K562 (cell line): ENCODE measurements around the gene HOGA1. TPM values are rescaled to one million over a fixed set of nuclear protein-coding genes. Genes with fewer than 3 reads are reported as not detected.

Experiments
- DPF2 ChIP-seq: fragments of 450-650 bp; IDR thresholded peaks from 2 replicates; pipeline ENCODE4 v1.6.1; 2016
- EP300 ChIP-seq: IDR thresholded peaks from 2 replicates; pipeline ENCODE4 v1.6.1; 2012; ENCODE audit warnings: low read length, improper control_type of control experiment
- ETV6 ChIP-seq, 3 experiments: fragments of 150-350 bp in 1 of 3; sonication (generic) in 1 of 3; formaldehyde crosslinking in 1 of 3; IDR thresholded peaks; 2 replicates each; pipeline versions ENCODE4 v1.6.1 to v1.8.0; 2014 to 2022; ENCODE audit warnings: borderline replicate concordance in 2 of 3, low read depth in 2 of 3, antibody characterized with exemption in 1 of 3, low read length in 1 of 3, mild to moderate bottlenecking in 1 of 3, missing genetic modification reagents in 1 of 3
- EZH2 ChIP-seq: IDR thresholded peaks from 2 replicates; pipeline ENCODE4 v1.6.1; 2012; ENCODE audit warnings: low read depth, mild to moderate bottlenecking, inconsistent platforms, low read length, borderline replicate concordance
- FOXA1 ChIP-seq: fragments of 450-650 bp; IDR thresholded peaks from 2 replicates; pipeline ENCODE4 v1.6.1; 2016; ENCODE audit warnings: mild to moderate bottlenecking, borderline replicate concordance
- GTF2F1 ChIP-seq: IDR thresholded peaks from 2 replicates; pipeline ENCODE4 v1.6.1; 2011; ENCODE audit warnings: low read depth, low read length, improper control_type of control experiment
- KDM1A ChIP-seq, 2 experiments: fragments of 450-650 bp; IDR thresholded peaks; 2 replicates each; pipeline ENCODE4 v1.6.1; 2016; ENCODE audit warnings: mild to moderate bottlenecking in 2 of 2
- KLF16 ChIP-seq: IDR thresholded peaks from 2 replicates; pipeline ENCODE4 v1.6.1; 2016; ENCODE audit warnings: antibody characterized with exemption
- LEF1 ChIP-seq: fragments of 450-650 bp; IDR thresholded peaks from 2 replicates; pipeline ENCODE4 v1.6.1; 2016; ENCODE audit warnings: mild to moderate bottlenecking
- NFRKB ChIP-seq: fragments of 450-650 bp; IDR thresholded peaks from 2 replicates; pipeline ENCODE4 v1.6.1; 2016; ENCODE audit warnings: low read depth
- NR2C1 ChIP-seq, 2 experiments: fragments of 450-650 bp; IDR thresholded peaks; 2 replicates each; pipeline ENCODE4 v1.6.1; 2017; ENCODE audit warnings: mild to moderate bottlenecking in 2 of 2, antibody characterized with exemption in 1 of 2, inconsistent platforms in 1 of 2, missing compliant biosample characterization in 1 of 2, missing genetic modification characterization in 1 of 2
- SMARCE1 ChIP-seq: fragments of 450-650 bp; IDR thresholded peaks from 2 replicates; pipeline ENCODE4 v1.7.1; 2016; ENCODE audit warnings: mild to moderate bottlenecking
- SP2 ChIP-seq: IDR thresholded peaks from 2 replicates; pipeline ENCODE4 v1.6.1; 2011; ENCODE audit warnings: mild to moderate bottlenecking, low read depth, low read length, moderate library complexity; ENCODE audit not compliant: poor library complexity, severe bottlenecking; ENCODE audit errors: extremely low read depth
- SRF ChIP-seq, 2 experiments: fragments of 250-450, 450-650 bp in 1 of 2; sonication (Bioruptor Pico) in 1 of 2; sonication (generic) in 1 of 2; formaldehyde crosslinking; IDR thresholded peaks; 2 replicates each; pipeline versions ENCODE4 v1.5.0 to v1.5.1; 2020 to 2022; ENCODE audit warnings: mild to moderate bottlenecking in 1 of 2, missing genetic modification reagents in 1 of 2
- ZBED1 ChIP-seq: IDR thresholded peaks from 2 replicates; pipeline ENCODE4 v1.6.1; 2014
- ZNF146 ChIP-seq: IDR thresholded peaks from one replicate; pipeline ENCODE4 v1.6.1; 2018; ENCODE audit warnings: missing compliant biosample characterization; ENCODE audit not compliant: unreplicated experiment
- ZZZ3 ChIP-seq: fragments of 450-650 bp; IDR thresholded peaks from 2 replicates; pipeline ENCODE4 v1.6.1; 2016; ENCODE audit warnings: antibody characterized with exemption, mild to moderate bottlenecking, moderate library complexity
- polyA plus RNA-seq, 8 experiments: library from polyadenylated mRNA; depleted of rRNA in 4 of 8; stranded (reverse) in 5 of 8; unstranded in 3 of 8; fragments of >200 nt; fragmentation: Nextera tagmentation in 2 of 8; fragmentation: Illumina TruSeq in 1 of 8; extraction: Ambion mirVana in 2 of 8; extraction: Trizol in 1 of 8; gene quantifications; 2 replicates each; pipeline versions ENCODE4 v1.2.1 to v1.2.3, GENCODE V29; 2011 to 2014; ENCODE audit warnings: inconsistent platforms in 1 of 8, missing spikeins in 1 of 8
- total RNA-seq, 7 experiments: library from RNA; depleted of rRNA in 6 of 7; stranded (reverse); fragments of >200 nt in 6 of 7; fragmentation: Illumina TruSeq in 2 of 7; extraction: Trizol in 2 of 7; gene quantifications; 2 replicates each; pipeline versions ENCODE4 v1.2.1 to v1.2.3, GENCODE V29; 2011 to 2021; ENCODE audit warnings: low replicate concordance in 1 of 7
- TF ChIP-seq, protein P1 (sequence below): fragments of 450-650 bp; IDR thresholded peaks from 2 replicates; pipeline ENCODE4 v1.6.1; 2017; ENCODE audit warnings: antibody characterized with exemption, mild to moderate bottlenecking
- TF ChIP-seq, protein P2 (sequence below): IDR thresholded peaks from 2 replicates; pipeline ENCODE4 v1.6.1; 2014; ENCODE audit warnings: antibody characterized with exemption
- TF ChIP-seq, protein P3 (sequence below): fragments of 250-450 bp; sonication (Bioruptor Pico); IDR thresholded peaks from 2 replicates; pipeline ENCODE4 v1.9.0; 2021; ENCODE audit warnings: mild to moderate bottlenecking
- TF ChIP-seq, protein P4 (sequence below): sonication (generic); IDR thresholded peaks from 2 replicates; pipeline ENCODE4 v1.6.1; 2016

The HOGA1 gene
- total and polyA plus RNA-seq, 9 of the 15 experiments (the other 6 are each of a cell fraction or from before 2014, with no cell fraction given) = not detected

DNA sequence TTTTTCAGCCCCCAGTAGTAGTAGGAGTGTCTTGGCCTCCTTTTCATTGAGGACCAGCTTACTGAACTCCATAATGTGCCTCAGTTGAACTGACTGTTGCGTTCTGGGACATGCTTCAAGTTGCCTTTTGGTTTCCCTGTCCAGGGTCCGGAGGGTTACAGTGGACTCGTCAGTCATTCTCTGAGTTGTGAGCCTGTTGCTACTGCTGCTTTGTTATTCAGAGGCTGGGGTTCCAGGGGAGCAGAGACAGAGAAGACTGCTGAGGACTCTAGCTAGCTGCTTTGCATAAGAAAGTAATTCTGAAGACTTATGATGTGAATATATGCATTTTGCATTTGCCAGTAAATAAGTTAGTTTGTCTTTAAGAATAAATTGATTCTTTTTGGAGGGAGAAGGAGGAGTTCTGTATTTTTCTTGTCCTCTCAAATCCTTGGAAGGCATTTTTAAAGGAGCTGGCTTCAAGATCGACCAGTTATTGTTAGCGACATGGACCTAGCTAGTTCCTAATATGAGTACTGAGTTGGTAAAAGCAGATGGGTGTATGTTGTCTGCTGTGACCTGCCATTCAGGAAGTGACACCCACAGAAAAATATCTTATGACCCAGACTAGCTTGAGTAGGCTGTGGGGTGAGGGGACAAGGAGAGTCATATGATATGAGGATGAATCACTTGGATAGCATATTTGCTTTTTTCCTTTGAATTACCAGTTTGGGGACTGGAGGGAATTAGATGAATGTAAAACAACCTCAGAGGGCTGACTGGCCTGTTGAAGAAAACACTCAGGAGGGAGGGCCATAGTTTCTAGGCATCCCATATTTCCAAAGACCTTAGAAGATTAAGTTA, 64.6 kb downstream of the HOGA1 start (continued):
- TF ChIP-seq EZH2 (no peak), EP300 (peak; percentile 78; the same call in 1 of the 2 replicates), SMARCE1 (peak; percentile 71), DPF2 (peak; percentile 68; the same call in 1 of the 2 replicates), GTF2F1 (no peak), KLF16 (peak; percentile 18; the same call in 1 of the 2 replicates), SRF (CRISPR knock-in tag; IDR thresholded peaks at IDR 0.05) (no peak), NFRKB (0 out of 2 replicates have a peak, but pooled peaks have one; percentile 12), ZBED1 (no peak), FOXA1 (no peak), ZZZ3 (no peak), NR2C1 (IDR thresholded peaks at IDR 0.05) (0 out of 2 replicates have a peak, but pooled peaks have one; percentile 20), NR2C1 (tag; IDR thresholded peaks at IDR 0.05) (peak; percentile 49; the same call in 1 of the 2 replicates), SP2 (no peak), ZNF146 (CRISPR knock-in tag) (no peak), KDM1A (IDR thresholded peaks at IDR 0.05) (peak; percentile 31 to 40; a peak in 2 of 4 replicates), LEF1 (peak; percentile 55; the same call in 1 of the 2 replicates), ETV6 (IDR thresholded peaks at IDR 0.05; ENCODE audit: borderline replicate concordance in 1 of 2, low read depth in 2 of 2, low read length in 1 of 2) (no peak), ETV6 (CRISPR knock-in tag; IDR thresholded peaks at IDR 0.05; ENCODE audit: borderline replicate concordance) (no peak)
- TF ChIP-seq, protein P1, sequence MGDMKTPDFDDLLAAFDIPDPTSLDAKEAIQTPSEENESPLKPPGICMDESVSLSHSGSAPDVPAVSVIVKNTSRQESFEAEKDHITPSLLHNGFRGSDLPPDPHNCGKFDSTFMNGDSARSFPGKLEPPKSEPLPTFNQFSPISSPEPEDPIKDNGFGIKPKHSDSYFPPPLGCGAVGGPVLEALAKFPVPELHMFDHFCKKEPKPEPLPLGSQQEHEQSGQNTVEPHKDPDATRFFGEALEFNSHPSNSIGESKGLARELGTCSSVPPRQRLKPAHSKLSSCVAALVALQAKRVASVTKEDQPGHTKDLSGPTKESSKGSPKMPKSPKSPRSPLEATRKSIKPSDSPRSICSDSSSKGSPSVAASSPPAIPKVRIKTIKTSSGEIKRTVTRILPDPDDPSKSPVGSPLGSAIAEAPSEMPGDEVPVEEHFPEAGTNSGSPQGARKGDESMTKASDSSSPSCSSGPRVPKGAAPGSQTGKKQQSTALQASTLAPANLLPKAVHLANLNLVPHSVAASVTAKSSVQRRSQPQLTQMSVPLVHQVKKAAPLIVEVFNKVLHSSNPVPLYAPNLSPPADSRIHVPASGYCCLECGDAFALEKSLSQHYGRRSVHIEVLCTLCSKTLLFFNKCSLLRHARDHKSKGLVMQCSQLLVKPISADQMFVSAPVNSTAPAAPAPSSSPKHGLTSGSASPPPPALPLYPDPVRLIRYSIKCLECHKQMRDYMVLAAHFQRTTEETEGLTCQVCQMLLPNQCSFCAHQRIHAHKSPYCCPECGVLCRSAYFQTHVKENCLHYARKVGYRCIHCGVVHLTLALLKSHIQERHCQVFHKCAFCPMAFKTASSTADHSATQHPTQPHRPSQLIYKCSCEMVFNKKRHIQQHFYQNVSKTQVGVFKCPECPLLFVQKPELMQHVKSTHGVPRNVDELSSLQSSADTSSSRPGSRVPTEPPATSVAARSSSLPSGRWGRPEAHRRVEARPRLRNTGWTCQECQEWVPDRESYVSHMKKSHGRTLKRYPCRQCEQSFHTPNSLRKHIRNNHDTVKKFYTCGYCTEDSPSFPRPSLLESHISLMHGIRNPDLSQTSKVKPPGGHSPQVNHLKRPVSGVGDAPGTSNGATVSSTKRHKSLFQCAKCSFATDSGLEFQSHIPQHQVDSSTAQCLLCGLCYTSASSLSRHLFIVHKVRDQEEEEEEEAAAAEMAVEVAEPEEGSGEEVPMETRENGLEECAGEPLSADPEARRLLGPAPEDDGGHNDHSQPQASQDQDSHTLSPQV = peak; percentile 66; the same call in 1 of the 2 replicates
- TF ChIP-seq, protein P2, sequence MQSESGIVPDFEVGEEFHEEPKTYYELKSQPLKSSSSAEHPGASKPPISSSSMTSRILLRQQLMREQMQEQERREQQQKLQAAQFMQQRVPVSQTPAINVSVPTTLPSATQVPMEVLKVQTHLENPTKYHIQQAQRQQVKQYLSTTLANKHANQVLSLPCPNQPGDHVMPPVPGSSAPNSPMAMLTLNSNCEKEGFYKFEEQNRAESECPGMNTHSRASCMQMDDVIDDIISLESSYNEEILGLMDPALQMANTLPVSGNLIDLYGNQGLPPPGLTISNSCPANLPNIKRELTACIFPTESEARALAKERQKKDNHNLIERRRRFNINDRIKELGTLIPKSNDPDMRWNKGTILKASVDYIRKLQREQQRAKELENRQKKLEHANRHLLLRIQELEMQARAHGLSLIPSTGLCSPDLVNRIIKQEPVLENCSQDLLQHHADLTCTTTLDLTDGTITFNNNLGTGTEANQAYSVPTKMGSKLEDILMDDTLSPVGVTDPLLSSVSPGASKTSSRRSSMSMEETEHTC = peak; percentile 90
- TF ChIP-seq, protein P3, sequence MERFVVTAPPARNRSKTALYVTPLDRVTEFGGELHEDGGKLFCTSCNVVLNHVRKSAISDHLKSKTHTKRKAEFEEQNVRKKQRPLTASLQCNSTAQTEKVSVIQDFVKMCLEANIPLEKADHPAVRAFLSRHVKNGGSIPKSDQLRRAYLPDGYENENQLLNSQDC (CRISPR knock-in tag) = no peak
- TF ChIP-seq, protein P4, sequence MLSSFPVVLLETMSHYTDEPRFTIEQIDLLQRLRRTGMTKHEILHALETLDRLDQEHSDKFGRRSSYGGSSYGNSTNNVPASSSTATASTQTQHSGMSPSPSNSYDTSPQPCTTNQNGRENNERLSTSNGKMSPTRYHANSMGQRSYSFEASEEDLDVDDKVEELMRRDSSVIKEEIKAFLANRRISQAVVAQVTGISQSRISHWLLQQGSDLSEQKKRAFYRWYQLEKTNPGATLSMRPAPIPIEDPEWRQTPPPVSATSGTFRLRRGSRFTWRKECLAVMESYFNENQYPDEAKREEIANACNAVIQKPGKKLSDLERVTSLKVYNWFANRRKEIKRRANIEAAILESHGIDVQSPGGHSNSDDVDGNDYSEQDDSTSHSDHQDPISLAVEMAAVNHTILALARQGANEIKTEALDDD = peak; percentile 93
